Fibroblast of peridontal ligament (primary cell): ENCODE measurements around the gene SDHAF1.
"Not testable (repeated sequence)": the region's sequence is repeated elsewhere in the genome, so short reads cannot be mapped to it uniquely, and the experiment has no call there.

ENCODE experiments used
- DNase-seq: peaks from one replicate; pipeline ENCODE4 v3.0.0-alpha.2; 2010; ENCODE audit errors: extremely low read depth

Gene SDHAF1, protein sequence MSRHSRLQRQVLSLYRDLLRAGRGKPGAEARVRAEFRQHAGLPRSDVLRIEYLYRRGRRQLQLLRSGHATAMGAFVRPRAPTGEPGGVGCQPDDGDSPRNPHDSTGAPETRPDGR

DNA sequence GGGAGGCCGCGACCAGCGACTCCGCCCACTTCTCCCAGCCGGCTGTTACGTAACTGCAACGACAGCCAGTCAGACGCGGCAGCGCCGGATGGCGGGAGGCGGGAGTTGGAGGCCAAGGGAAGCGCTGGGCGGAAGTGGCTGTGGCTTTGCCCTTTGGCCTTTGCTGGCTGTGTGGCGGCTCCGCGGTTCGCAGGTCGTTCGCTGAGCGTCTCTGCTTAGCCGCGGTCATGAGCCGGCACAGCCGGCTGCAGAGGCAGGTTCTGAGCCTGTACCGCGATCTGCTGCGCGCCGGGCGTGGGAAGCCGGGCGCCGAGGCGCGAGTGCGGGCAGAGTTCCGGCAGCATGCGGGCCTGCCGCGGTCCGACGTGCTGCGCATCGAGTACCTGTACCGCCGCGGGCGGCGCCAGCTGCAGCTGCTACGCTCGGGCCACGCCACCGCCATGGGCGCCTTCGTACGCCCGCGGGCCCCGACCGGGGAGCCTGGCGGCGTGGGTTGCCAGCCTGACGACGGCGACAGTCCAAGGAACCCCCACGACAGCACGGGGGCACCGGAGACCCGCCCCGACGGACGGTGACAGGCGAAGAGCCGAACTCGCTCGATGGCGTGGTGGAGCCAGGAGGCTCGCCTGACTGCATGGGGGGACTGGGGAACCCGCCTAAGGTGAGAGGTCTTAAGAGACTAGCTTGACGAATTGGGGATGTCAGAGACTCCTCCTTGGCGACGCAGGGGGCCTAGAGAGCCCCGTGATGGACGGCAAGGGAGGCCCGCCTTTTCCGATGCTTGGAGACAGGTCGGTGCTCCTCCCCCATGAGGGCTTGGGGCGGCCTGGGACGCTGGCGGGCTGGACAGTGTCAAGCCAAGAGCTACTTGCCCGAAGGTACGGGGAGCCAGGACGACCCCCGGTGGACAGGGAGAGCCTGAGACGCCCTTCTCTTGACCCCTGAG is at the start of gene SDHAF1:
Gene SDHAF1 (plus strand): TSS at position 141 of the 946 bp plus-strand sequence. CDS start 87 bp downstream, at position 228.
- DNase-seq, result peak; percentile 87

DNA sequence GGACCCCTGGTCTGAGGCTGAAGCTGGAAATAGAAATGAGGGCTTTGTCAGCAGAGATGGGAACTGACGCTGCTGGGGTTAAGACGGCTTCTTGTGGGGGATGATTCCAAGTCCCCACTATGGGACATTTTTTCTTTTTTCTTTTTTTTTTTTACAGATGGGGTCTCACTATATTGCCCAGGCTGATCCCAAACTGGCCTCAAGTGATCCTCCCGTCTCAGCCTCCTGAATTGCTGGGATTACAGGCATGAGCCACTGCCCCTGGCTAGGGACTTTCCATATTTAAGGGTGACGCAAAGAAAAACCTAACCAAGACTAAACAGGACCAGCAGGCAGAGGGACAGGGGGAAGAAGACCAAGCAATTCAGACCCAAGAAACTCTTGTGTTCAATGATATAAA is 48.8 kb upstream of the SDHAF1 start:
- DNase-seq, result no peak

DNA sequence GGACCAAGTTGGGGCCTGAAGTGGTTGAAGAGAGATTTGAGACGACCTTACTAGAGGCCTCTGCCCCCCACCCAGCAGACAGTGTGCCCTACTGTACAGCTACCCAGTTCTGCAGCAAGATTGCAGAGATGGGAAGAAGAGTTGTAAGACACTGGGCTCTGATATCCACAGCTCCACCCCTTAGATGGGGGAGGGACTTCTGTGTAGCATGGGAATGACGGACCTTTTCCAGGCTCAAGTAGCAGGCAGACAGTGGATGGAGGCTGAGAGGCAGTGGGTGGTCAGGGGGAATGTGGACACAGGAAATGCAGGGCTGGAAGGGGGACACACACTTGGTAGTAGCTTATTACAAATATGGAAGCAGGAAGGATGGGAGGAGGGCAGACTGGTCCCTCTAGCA is 45.9 kb upstream of the SDHAF1 start:
- DNase-seq, result no peak

DNA sequence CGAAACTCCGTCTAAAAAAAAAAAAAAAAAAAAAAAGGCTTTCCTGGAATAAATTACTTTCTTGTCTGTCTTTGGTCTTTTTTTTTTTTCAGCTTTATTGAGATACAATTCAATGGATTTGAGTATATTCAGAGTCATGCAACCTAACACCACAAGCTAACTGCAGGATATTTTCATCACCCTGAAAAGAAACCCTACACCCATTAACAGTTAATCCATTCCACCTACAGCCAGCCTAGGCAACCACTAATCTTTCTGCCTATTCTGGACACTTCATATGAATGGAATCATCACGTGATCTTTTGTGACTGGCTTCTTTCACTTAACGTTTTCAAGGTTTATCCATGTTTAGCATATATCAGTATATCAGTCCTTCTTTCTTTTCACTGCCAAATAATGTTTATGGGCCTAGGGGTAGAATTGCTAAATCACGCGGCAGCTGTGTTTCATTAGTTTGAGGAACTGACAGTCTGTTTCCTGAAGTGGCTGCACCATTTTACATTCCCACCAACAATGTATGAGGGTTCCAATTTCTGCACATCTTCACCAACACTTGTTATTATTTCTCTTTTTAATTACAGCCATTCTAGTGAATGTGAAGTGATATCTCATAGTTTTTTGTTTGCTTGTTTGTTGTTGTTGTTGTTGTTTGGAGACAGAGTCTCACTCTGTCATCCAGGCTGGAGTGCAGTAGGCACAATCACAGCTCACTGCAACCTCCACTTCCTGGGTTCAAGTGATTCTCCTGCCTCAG is 38.9 kb upstream of the SDHAF1 start:
- DNase-seq, result no peak

- DNase-seq, result not testable (repeated sequence)
Measured at GRCh38 chr19:35957411-35957810, 37.6 kb upstream of the SDHAF1 start.

DNA sequence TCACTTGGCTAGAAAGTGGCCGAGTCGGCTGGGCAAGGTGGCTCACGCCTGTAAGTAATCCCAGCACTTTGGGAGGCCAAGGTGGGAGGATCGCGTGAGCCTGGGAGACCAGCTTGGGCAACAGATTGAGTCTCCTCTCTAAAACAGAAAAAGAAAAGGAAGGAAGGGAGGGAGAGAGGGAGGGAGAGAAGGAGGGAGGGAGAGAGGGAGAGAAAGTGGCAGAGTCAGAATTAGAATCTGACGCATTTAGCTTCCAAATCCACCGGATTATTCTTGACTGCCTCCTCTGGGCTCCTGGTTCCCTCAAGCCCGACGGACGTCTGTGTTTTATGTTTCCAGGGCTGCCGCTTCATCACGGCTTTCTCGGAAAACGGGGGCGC is 36.3 kb upstream of the SDHAF1 start:
- no peak for DNase-seq

- DNase-seq, result no peak
Measured at GRCh38 chr19:35959040-35959967, 35.7 kb upstream of the SDHAF1 start.

GRCh38 chr19:35959968-35960320 is 35.0 kb upstream of the SDHAF1 start:
- no peak for DNase-seq

DNA sequence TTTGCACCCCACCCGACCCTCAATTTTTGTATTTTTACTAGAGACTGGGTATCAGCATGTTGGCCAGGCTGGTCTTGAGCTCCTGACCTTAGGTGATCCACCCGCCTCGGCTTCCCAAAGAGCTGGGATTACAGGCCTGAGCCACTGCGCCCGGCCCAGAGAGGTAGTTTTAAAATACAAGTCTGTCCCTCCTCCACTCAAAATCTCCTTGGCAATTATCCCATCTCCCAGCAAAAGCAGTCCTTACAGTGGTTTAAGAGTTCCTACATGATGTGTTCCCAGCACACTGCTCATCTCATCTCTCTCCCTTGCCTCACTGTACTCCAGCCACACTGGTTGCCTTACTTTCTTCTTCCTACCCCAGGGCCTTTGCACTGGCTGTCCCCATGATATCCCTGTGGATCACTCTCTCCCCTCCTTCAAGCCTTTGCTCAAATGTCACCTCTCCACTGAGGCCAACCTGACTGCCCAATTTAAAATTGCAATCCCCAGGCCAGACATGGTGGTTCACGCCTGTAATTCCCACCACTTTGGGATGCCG is 34.5 kb upstream of the SDHAF1 start:
- no peak for DNase-seq

DNA sequence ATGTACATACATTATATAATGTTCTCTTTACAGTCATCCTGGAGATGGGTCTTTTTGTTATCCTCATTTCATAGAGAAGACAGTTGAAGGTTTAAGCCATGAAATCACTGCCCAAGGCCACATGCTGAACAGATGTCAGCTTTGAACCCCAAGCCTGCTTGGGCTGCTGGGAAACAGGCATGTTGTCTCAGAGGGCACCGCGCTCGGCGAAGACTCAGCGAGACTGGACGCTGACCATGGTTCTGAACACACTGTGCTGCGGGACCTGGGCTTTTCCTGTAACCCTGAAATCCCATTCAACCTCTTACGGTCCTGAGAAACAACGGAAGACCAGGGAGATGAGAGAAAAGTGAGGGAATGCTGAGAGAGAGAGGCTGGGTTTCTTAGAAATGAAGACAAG is 31.5 kb upstream of the SDHAF1 start:
- DNase-seq, result peak; percentile 61

DNA sequence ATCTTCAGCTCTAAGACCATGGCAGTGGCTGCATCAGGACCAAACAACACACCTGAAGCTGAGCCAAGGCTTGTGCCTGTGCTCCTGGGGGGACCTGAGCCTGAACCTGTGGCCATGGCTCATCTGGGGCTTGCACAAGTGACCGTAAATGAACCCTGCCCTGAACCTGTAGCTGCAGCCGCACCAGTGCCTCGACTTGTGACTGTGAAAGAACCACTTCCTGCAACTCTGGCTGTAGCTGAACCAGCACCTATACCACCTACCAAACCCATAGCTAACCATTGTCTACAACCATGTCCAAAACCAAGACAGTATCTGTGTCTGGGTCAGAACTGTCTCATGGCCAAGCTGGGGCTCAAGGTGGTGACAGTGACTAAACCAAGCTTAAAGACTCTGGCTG is 28.2 kb upstream of the SDHAF1 start:
- no peak for DNase-seq

DNA sequence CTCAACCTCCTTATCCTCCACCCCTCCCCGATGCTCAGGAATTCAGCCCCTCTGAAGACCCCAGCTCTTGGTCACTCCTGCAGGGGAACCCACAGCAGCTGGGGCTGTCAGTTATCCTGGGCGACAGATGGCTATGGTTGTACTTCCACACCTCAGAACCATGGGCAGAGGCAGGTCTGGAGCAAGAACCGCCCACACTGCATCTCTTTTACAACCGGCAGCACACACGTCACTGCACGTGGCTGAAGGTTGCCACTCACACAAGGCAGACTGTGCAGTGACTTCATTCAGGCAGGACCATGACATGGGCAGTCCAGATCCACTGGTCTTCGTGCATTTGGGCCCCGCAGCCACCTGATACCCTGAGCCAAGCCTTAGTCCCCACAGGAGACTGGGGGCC is 21.5 kb upstream of the SDHAF1 start:
- no peak for DNase-seq

DNA sequence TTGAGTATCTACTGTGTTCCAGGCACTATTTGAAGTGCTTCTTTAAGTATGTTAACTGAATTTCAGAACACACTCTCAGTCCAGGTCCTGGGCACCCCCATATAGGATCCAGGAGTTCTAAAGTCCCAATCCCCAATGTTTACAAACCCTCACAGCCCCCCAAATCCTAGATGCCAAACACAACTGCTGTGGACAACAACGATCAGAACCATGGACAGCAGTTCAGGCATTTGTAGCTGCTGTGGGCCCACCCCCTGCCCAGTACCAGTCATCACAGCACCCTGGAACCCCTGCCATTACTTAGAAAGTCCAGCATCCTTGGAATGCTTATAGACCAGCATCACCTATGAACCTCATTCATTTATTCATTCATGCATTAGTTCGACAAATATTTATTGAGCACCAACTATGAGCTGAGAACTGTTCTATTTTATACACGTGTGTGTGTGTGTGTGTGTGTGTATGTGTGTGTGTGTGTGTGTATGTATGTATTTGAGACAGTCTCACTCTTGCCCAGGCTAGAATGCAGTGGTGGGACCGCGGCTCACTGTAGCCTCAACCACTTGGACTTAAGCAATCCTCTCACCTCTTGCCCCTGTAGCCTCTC is 19.3 kb upstream of the SDHAF1 start:
- DNase-seq, result peak; percentile 18

- DNase-seq, result no peak
Measured at GRCh38 chr19:35977446-35978222, 17.4 kb upstream of the SDHAF1 start.

- no peak for DNase-seq
Measured at GRCh38 chr19:35978271-35978670, 16.7 kb upstream of the SDHAF1 start.

GRCh38 chr19:35978832-35979365 is 16.1 kb upstream of the SDHAF1 start:
- no peak for DNase-seq

GRCh38 chr19:35980997-35981396 is 14.0 kb upstream of the SDHAF1 start:
- DNase-seq, result not testable (repeated sequence)

DNA sequence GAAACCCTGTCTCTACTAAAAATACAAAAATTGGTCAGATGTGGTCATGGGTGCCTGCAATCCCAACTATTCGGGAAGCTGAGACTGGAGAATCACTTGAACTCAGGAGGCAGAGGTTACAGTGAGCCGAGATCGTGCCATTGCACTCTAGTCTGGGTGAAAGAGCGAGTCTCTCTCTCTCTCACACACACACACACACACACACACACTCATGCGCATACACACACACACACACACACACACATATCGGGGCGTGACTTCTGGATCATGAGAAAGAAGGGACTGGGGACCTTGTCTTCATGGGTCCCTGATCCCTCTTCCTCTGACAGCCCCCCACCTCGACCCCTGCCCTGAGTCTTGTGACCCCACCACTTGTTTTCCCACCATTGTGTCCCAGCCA is 11.8 kb upstream of the SDHAF1 start:
- DNase-seq, result no peak

GRCh38 chr19:35986111-35986510 is 8.9 kb upstream of the SDHAF1 start:
- DNase-seq, result no peak
